ENCODE measurements around the gene HHIPL1.
A peak's percentile ranks its signal among the peaks of the same experiment; 100 is the strongest.

HHIPL1 gene

DNA sequence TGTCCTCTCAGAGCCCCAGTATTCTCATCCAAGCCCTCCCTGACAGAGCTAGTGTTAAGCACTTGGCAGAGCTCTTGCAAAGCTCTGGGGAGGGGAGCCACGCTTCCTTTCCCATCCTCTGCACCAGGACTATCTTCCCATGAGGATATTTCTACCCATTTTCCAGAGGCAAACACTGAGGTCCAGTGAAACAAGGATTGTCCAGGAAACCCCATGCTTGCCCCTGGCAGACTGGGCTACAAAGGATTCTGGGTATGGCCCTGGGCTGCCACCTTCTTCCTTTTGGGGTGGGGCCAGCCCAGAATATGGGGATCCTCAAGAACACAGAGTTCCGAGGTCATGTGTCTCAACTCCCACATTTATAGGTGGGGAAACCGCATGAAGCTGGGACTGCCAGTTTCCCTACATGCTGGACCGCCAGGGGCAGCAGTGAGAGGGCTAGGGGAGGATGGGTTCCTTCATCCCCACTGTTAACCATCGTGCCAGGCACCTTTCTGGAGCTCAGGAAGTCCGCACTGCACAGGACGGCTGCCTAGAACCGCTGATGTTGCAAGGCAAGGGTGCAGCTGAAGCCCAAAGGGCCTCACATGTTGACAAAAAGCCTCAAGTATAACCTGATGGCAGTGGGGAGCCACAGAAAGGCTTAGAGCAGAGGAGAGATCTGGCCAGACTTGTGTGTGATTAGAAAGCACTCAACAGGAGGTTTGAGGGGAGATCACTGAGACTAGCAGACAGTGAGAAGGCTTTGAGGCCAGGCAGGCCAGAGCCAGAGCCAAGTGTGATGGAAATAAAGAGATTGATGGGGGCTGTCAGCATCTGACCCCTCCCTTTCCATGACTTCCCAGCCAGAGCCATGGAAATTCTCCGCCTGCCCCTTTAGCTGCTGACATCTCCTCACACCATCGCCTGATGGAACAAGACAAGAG lies 35.4 kb upstream of the HHIPL1 start:
- H3K9ac ChIP-seq (ENCODE audit: low read depth in 1 of 2, low read length in 2 of 2), result no peak overlapping the region
- H3K9me3 ChIP-seq (ENCODE audit: control insufficient read depth in 2 of 2, low read length in 2 of 2), result no peaks in the 10 kb centered on the region
- H3K36me3 ChIP-seq (ENCODE audit: control insufficient read depth in 2 of 2, insufficient read depth in 2 of 2, low read length in 2 of 2), result no peaks in the 10 kb centered on the region
- no peaks in the 10 kb centered on the region for H3K27me3 ChIP-seq (ENCODE audit: control insufficient read depth in 2 of 2, insufficient read depth in 2 of 2, low read length in 2 of 2)
- no peak overlapping the region for H3K4me3 ChIP-seq (ENCODE audit: low read length in 2 of 2)
- no peak overlapping the region for H3K27ac ChIP-seq (ENCODE audit: low read depth in 2 of 2, low read length in 2 of 2)
- H3K4me1 ChIP-seq (ENCODE audit: control insufficient read depth in 2 of 2, insufficient read depth in 2 of 2, low read length in 2 of 2), result peaks cover 6 to 21% of the 10 kb centered on the region in 2 donors

DNA sequence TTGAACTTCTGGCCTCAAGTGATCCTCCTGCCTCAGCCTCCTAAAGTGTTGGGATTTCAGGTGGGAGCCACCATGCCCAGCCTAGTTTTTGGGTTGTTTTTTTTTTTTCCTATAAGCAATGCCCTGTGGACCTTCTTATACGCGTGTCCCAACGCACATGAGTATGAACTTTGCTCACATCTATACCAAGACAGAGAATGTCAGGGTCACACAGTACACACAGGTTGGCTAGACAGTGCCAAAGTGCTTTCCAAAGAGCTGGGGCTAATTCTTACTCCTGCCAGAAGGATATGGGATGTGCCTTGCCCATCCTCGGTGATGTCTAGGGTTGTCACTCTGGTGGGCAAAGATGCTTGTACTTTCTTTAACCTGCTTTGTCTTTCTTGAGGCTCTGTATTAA lies 33.3 kb upstream of the HHIPL1 start:
- Histone ChIP-seq H3K27ac (ENCODE audit: low read depth in 2 of 2, low read length in 2 of 2) (peak overlapping the region in 1 of 2 donors; percentile 3), H3K9ac (ENCODE audit: low read depth in 1 of 2, low read length in 2 of 2) (no peak overlapping the region), H3K27me3 (ENCODE audit: control insufficient read depth in 2 of 2, insufficient read depth in 2 of 2, low read length in 2 of 2) (peaks cover 0 to 6% of the 10 kb centered on the region in 2 donors), H3K36me3 (ENCODE audit: control insufficient read depth in 2 of 2, insufficient read depth in 2 of 2, low read length in 2 of 2) (no peaks in the 10 kb centered on the region), H3K4me1 (ENCODE audit: control insufficient read depth in 2 of 2, insufficient read depth in 2 of 2, low read length in 2 of 2) (peaks cover 0 to 15% of the 10 kb centered on the region in 2 donors), H3K4me3 (ENCODE audit: low read length in 2 of 2) (no peak overlapping the region), H3K9me3 (ENCODE audit: control insufficient read depth in 2 of 2, low read length in 2 of 2) (no peaks in the 10 kb centered on the region)

DNA sequence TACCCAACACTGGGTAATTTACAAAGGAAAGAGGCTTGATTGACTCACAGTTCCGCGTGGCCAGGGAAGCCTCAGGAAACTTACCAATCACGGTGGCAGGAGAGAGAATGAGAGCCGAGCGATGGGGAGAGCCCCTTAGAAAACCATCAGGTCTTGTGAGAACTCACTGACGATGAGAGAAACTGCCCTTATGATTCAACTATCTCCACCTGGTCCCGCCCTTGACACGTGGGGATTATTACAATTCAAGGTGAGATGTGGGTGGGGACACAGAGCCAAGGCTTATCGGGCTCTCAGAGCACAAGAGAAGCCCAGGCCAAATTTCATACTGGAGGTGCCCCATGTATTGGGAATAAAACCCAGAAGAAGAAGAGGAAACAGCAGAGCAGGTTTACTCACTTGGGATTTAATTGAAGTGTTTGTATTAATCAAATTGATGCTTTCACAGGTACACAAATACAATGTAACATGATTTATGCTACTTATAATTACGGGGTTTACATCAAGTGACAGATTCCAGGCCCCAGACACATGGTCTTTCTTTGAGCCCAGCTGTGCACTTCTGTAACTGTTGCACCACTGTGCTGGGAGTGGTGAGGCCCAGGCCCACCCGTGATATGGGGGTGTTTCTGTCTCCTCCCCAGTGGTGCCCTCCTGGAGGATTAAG lies 32.7 kb upstream of the HHIPL1 start:
- H3K4me3 ChIP-seq (ENCODE audit: low read length in 2 of 2), result no peak overlapping the region
- H3K36me3 ChIP-seq (ENCODE audit: control insufficient read depth in 2 of 2, insufficient read depth in 2 of 2, low read length in 2 of 2), result no peaks in the 10 kb centered on the region
- no peak overlapping the region for H3K9ac ChIP-seq (ENCODE audit: low read depth in 1 of 2, low read length in 2 of 2)
- peaks cover 0 to 15% of the 10 kb centered on the region in 2 donors for H3K4me1 ChIP-seq (ENCODE audit: control insufficient read depth in 2 of 2, insufficient read depth in 2 of 2, low read length in 2 of 2)
- H3K27me3 ChIP-seq (ENCODE audit: control insufficient read depth in 2 of 2, insufficient read depth in 2 of 2, low read length in 2 of 2), result peaks cover 0 to 6% of the 10 kb centered on the region in 2 donors
- H3K9me3 ChIP-seq (ENCODE audit: control insufficient read depth in 2 of 2, low read length in 2 of 2), result no peaks in the 10 kb centered on the region
- H3K27ac ChIP-seq (ENCODE audit: low read depth in 2 of 2, low read length in 2 of 2), result peak overlapping the region in 1 of 2 donors; percentile 3

GRCh38 chr14:99612738-99613330 lies 32.1 kb upstream of the HHIPL1 start:
- Histone ChIP-seq H3K27me3 (ENCODE audit: control insufficient read depth in 2 of 2, insufficient read depth in 2 of 2, low read length in 2 of 2) (peaks cover 0 to 6% of the 10 kb centered on the region in 2 donors), H3K27ac (ENCODE audit: low read depth in 2 of 2, low read length in 2 of 2) (no peak overlapping the region), H3K4me3 (ENCODE audit: low read length in 2 of 2) (no peak overlapping the region), H3K4me1 (ENCODE audit: control insufficient read depth in 2 of 2, insufficient read depth in 2 of 2, low read length in 2 of 2) (peaks cover 0 to 15% of the 10 kb centered on the region in 2 donors), H3K9me3 (ENCODE audit: control insufficient read depth in 2 of 2, low read length in 2 of 2) (no peaks in the 10 kb centered on the region), H3K9ac (ENCODE audit: low read depth in 1 of 2, low read length in 2 of 2) (no peak overlapping the region), H3K36me3 (ENCODE audit: control insufficient read depth in 2 of 2, insufficient read depth in 2 of 2, low read length in 2 of 2) (no peaks in the 10 kb centered on the region)

- peaks cover 0 to 15% of the 10 kb centered on the region in 2 donors for H3K4me1 ChIP-seq (ENCODE audit: control insufficient read depth in 2 of 2, insufficient read depth in 2 of 2, low read length in 2 of 2)
- H3K36me3 ChIP-seq (ENCODE audit: control insufficient read depth in 2 of 2, insufficient read depth in 2 of 2, low read length in 2 of 2), result no peaks in the 10 kb centered on the region
- no peaks in the 10 kb centered on the region for H3K9me3 ChIP-seq (ENCODE audit: control insufficient read depth in 2 of 2, low read length in 2 of 2)
- peaks cover 0 to 9% of the 10 kb centered on the region in 2 donors for H3K27me3 ChIP-seq (ENCODE audit: control insufficient read depth in 2 of 2, insufficient read depth in 2 of 2, low read length in 2 of 2)
- no peak overlapping the region for H3K4me3 ChIP-seq (ENCODE audit: low read length in 2 of 2)
- no peak overlapping the region for H3K27ac ChIP-seq (ENCODE audit: low read depth in 2 of 2, low read length in 2 of 2)
- H3K9ac ChIP-seq (ENCODE audit: low read depth in 1 of 2, low read length in 2 of 2), result no peak overlapping the region
These were observed 29.3 kb upstream of the HHIPL1 start for GRCh38 chr14:99615497-99616157.

- H3K4me3 ChIP-seq (ENCODE audit: low read length in 2 of 2), result no peak overlapping the region
- H3K27ac ChIP-seq (ENCODE audit: low read depth in 2 of 2, low read length in 2 of 2), result no peak overlapping the region
- H3K9me3 ChIP-seq (ENCODE audit: control insufficient read depth in 2 of 2, low read length in 2 of 2), result no peaks in the 10 kb centered on the region
- peaks cover 0 to 9% of the 10 kb centered on the region in 2 donors for H3K27me3 ChIP-seq (ENCODE audit: control insufficient read depth in 2 of 2, insufficient read depth in 2 of 2, low read length in 2 of 2)
- peaks cover 0 to 8% of the 10 kb centered on the region in 2 donors for H3K4me1 ChIP-seq (ENCODE audit: control insufficient read depth in 2 of 2, insufficient read depth in 2 of 2, low read length in 2 of 2)
- no peaks in the 10 kb centered on the region for H3K36me3 ChIP-seq (ENCODE audit: control insufficient read depth in 2 of 2, insufficient read depth in 2 of 2, low read length in 2 of 2)
- no peak overlapping the region for H3K9ac ChIP-seq (ENCODE audit: low read depth in 1 of 2, low read length in 2 of 2)
These were observed 27.8 kb upstream of the HHIPL1 start for GRCh38 chr14:99616832-99617800.

DNA sequence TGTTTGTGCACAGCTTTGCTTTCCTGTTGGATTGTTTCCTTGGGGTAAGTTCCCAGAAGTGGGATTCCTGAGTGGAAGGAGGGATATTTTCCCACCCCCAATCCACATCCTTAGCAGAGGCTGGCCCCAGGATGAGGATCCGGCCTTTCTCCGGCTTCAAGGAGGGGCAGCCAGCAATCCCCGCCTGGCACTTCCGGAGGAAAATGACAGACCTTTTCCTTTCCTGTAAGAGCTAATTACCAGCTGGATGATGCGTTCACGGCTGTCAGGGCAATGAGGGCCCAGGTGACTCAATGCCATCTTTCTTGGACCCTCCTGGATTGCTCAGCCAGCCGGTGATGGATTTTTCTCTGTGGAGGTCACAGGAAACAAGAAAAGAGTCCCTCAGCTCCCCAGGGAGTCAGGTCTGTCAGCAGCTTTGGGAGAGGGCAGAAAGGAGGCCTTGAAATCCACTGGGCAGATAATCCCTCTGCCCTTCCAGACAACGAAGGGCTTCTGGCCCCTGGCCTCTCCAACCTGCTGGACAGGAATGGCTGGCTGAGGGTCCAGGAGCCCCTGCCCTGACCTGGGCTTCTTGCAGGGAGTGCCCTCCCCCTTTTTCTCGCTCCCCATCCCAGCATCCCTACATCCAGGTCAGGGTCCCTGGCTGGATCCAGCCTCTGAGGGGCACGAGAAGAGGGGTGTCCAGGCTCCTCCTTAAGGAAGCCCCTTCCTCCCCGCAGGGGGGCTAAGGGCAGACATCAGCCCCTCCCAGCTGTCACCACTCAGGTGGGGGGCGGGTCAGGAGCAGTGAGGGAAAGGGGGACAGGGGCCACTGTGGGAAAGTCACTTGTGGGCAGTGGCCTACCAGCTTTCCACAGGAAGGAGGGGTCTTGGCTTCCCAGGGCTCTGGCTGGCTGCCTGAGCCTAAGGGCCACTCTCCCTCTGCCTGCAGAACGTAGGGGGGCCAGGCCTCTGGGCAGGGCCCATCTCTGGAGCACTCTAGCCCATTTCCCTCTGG lies 24.8 kb upstream of the HHIPL1 start:
- H3K27ac ChIP-seq (ENCODE audit: low read depth in 2 of 2, low read length in 2 of 2), result no peak overlapping the region
- no peaks in the 10 kb centered on the region for H3K36me3 ChIP-seq (ENCODE audit: control insufficient read depth in 2 of 2, insufficient read depth in 2 of 2, low read length in 2 of 2)
- H3K4me3 ChIP-seq (ENCODE audit: low read length in 2 of 2), result no peak overlapping the region
- no peaks in the 10 kb centered on the region for H3K9me3 ChIP-seq (ENCODE audit: control insufficient read depth in 2 of 2, low read length in 2 of 2)
- H3K27me3 ChIP-seq (ENCODE audit: control insufficient read depth in 2 of 2, insufficient read depth in 2 of 2, low read length in 2 of 2), result peaks cover 0 to 9% of the 10 kb centered on the region in 2 donors
- no peaks in the 10 kb centered on the region for H3K4me1 ChIP-seq (ENCODE audit: control insufficient read depth in 2 of 2, insufficient read depth in 2 of 2, low read length in 2 of 2)
- no peak overlapping the region for H3K9ac ChIP-seq (ENCODE audit: low read depth in 1 of 2, low read length in 2 of 2)

- Histone ChIP-seq H3K36me3 (ENCODE audit: control insufficient read depth in 2 of 2, insufficient read depth in 2 of 2, low read length in 2 of 2) (no peaks in the 10 kb centered on the region), H3K27ac (ENCODE audit: low read depth in 2 of 2, low read length in 2 of 2) (no peak overlapping the region), H3K4me1 (ENCODE audit: control insufficient read depth in 2 of 2, insufficient read depth in 2 of 2, low read length in 2 of 2) (no peaks in the 10 kb centered on the region), H3K9ac (ENCODE audit: low read depth in 1 of 2, low read length in 2 of 2) (no peak overlapping the region), H3K27me3 (ENCODE audit: control insufficient read depth in 2 of 2, insufficient read depth in 2 of 2, low read length in 2 of 2) (peaks cover 0 to 4% of the 10 kb centered on the region in 2 donors), H3K4me3 (ENCODE audit: low read length in 2 of 2) (no peak overlapping the region), H3K9me3 (ENCODE audit: control insufficient read depth in 2 of 2, low read length in 2 of 2) (no peaks in the 10 kb centered on the region)
These were observed 23.0 kb upstream of the HHIPL1 start for GRCh38 chr14:99621948-99622347.
